SU-DHL-6 (cell line): ENCODE data around the gene KIAA1614.

Experiments
- CTCF ChIP-seq: fragments of 200-600 bp; sonication (generic); IDR thresholded peaks from one replicate; pipeline ENCODE4 v1.5.1; 2017; ENCODE audit warnings: antibody characterized with exemption, mild to moderate bottlenecking, low read length, moderate library complexity; ENCODE audit not compliant: insufficient read depth, poor library complexity, severe bottlenecking
- EZH2phosphoT487 ChIP-seq: fragments of 200-600 bp; sonication (generic), shearing (Covaris generic); conservative IDR thresholded peaks from 2 replicates; pipeline ENCODE4 v1.6.1; 2018; ENCODE audit warnings: mild to moderate bottlenecking, antibody characterized with exemption, low read length, moderate library complexity, mixed read lengths

GRCh38 chr1:180934563-180934962, 21.9 kb downstream of the KIAA1614 start:
- TF ChIP-seq CTCF (no peak), EZH2phosphoT487 (no peak)
